ENCODE results near the gene CADPS2.

Gene CADPS2

DNA sequence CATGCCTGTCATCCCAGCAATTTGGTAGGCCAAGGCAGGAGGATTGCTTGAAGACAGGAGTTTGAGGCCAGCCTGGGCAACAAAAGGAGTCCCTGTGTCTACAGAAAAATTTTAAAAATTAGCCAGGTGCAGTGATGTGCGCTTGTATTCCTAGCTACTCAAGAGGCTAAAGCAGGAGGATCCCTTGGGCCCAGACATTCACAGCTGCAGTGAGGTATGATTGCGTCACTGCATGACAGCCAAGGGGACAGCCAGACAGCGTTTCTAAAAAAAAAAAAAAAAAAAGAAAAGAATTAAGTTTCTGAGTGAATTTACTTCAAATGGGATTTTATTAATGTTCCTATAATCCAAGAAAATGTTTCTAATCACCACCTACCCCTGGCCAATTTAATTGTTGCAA lies 96.1 kb downstream of the CADPS2 start:
- TF ChIP-seq, protein P1, sequence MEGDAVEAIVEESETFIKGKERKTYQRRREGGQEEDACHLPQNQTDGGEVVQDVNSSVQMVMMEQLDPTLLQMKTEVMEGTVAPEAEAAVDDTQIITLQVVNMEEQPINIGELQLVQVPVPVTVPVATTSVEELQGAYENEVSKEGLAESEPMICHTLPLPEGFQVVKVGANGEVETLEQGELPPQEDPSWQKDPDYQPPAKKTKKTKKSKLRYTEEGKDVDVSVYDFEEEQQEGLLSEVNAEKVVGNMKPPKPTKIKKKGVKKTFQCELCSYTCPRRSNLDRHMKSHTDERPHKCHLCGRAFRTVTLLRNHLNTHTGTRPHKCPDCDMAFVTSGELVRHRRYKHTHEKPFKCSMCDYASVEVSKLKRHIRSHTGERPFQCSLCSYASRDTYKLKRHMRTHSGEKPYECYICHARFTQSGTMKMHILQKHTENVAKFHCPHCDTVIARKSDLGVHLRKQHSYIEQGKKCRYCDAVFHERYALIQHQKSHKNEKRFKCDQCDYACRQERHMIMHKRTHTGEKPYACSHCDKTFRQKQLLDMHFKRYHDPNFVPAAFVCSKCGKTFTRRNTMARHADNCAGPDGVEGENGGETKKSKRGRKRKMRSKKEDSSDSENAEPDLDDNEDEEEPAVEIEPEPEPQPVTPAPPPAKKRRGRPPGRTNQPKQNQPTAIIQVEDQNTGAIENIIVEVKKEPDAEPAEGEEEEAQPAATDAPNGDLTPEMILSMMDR (IDR thresholded peaks at IDR 0.05; ENCODE audit: low read depth, low read length, missing control alignments), result no peak
- no peak for DNase-seq (ENCODE audit: extremely low read depth, low read depth)
- no peak overlapping the region for H3K4me3 ChIP-seq (replicated peaks; ENCODE audit: low read depth, low read length)

DNA sequence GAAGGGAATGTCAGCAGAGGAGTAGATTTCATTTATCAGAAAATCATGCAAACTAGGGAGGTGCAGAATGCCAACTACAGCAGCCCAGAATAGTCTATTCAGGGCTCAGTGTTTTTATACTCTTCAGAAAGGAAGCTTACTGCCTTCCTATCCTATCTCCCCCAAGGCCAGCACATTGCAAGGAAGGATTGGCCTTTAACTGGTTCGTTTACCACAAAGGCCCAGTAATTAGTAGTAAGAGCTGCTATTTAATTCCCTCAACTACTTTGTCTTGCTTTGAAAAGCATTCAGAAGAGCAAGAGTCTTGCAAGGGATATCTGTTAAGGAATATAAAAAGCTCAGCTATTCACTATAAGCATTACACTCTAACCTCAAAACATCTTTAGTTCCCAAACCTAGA lies 97.1 kb downstream of the CADPS2 start:
- H3K4me3 ChIP-seq (replicated peaks; ENCODE audit: low read depth, low read length), result no peak overlapping the region
- TF ChIP-seq, protein P1 (IDR thresholded peaks at IDR 0.05; ENCODE audit: low read depth, low read length, missing control alignments), result no peak
- DNase-seq (ENCODE audit: extremely low read depth, low read depth), result no peak

DNA sequence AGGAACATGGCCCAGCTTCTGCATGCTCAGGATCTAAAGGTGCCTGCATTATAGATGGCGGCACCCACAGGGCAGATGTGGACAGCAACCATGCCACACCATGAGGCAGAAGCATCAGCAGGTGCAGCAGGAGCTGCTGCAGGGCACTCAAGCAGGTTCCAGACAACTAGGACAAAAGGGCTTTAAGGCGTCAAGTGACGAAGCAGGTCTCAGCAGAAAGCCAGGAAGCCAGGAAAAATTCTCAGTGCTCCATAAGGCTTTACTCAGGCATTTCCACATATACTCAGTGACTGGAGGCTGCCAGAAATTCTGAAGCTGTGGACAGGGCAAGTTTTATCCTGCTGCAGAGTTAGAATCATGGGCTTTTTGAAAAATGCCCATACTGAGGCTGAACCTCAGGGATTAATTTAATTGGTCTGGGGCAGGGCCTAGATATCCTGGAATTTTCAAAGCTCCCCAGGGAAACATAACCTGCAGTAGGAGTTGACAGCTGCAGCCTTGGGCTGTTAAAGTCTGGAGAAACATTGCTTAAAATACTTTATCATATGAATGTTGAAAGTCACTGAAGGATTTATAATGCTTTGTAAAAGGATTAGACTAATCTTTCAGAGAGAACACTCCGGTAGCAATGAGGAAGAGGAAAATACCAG lies 115.4 kb downstream of the CADPS2 start:
- TF ChIP-seq, protein P1 (IDR thresholded peaks at IDR 0.05; ENCODE audit: low read depth, low read length, missing control alignments), result no peak
- no peak overlapping the region for H3K4me3 ChIP-seq (replicated peaks; ENCODE audit: low read depth, low read length)
- no peak for DNase-seq (ENCODE audit: extremely low read depth, low read depth)

DNA sequence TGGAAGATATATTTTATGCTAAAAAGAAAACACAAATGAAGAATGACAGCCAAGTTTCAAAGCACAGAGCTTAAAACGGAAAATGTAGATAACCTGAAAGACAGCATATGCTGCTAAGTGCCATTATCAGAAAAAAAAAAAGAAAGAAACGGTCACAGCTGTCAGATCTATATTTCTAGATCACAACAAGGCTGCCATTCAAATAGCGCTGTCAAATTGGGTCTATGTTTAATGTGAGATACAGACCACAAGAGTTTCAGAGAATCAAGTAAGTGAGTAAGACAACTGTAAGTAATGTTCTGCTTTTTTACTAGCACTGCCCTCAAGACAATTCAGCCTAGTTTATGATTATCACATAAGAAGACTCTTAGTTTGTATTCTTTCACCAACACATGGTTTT lies 117.4 kb downstream of the CADPS2 start:
- no peak overlapping the region for H3K4me3 ChIP-seq (replicated peaks; ENCODE audit: low read depth, low read length)
- no peak for DNase-seq (ENCODE audit: extremely low read depth, low read depth)
- TF ChIP-seq, protein P1 (IDR thresholded peaks at IDR 0.05; ENCODE audit: low read depth, low read length, missing control alignments), result no peak

DNA sequence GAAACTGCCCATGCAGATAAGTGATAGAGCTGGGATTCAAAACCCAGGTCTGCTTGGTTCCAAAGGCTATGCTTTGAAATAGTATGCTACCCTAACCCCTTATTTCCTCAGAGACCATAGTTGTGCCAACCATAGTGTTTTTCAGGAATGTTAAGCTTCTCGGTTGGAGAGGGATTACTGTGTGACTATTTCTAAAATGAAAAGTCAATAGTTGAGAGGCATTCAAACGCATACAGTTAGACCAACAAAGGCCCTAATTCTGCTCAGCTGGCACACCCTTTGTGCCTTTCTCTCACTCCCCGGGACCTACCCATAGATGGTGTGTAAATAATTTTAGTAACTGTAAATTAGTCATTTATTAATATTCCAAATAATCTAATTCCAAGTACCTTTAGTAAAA lies 118.9 kb downstream of the CADPS2 start:
- no peak overlapping the region for H3K4me3 ChIP-seq (replicated peaks; ENCODE audit: low read depth, low read length)
- TF ChIP-seq, protein P1 (IDR thresholded peaks at IDR 0.05; ENCODE audit: low read depth, low read length, missing control alignments), result no peak
- no peak for DNase-seq (ENCODE audit: extremely low read depth, low read depth)

DNA sequence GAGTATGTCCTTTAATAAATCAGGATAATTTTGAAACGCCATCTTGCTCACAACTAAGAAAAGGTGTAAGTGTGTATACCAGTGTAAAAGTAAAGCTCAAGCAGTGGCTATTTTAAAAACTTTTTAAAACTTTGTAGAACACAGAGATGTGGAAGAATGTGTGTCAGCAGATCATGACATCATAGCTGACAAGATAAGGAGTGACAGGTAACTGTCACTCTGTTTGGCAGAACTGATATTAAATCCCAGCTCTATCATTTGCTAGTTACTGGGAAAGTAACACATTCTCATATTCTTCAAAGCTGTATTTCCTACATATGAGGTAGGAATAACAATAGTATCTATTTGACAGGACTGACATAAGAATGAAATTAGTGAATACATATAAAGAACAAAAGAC lies 119.7 kb downstream of the CADPS2 start:
- no peak for DNase-seq (ENCODE audit: extremely low read depth, low read depth)
- TF ChIP-seq, protein P1 (IDR thresholded peaks at IDR 0.05; ENCODE audit: low read depth, low read length, missing control alignments), result no peak
- H3K4me3 ChIP-seq (replicated peaks; ENCODE audit: low read depth, low read length), result no peak overlapping the region

DNA sequence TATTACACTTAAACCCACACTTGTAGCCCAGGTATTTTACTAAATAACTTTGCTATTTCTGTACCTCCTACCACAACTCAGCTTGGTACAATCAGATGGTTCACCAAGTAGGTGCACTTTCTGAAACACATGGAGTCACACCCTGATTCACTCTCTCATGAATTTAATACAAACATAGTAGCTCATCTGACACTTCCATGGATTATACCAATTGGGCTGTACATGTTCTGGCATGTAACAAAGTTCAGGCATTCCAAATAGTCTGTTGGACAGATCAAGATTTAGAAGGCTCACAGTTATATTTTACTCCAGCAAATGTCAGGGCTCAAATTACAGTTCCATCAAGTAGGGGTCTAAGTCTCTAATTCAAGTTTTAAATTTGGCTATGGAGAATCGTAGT lies 121.4 kb downstream of the CADPS2 start:
- DNase-seq (ENCODE audit: extremely low read depth, low read depth), result no peak

More for the DNA sequence above, 121.4 kb downstream of the CADPS2 start:
- no peak overlapping the region for H3K4me3 ChIP-seq (replicated peaks; ENCODE audit: low read depth, low read length)
- TF ChIP-seq, protein P1 (IDR thresholded peaks at IDR 0.05; ENCODE audit: low read depth, low read length, missing control alignments), result no peak
